Heart left ventricle (tissue), 13 donors: ENCODE measurements around the gene TRIM44.

Experiments used
- POLR2A ChIP-seq, 2 donors: fragments of 450-650 bp; IDR thresholded peaks; one replicate each; pipeline ENCODE4 v1.6.1; 2017; ENCODE audit warnings: antibody characterized with exemption in 2 of 2, mild to moderate bottlenecking in 2 of 2, moderate library complexity in 2 of 2
- TF ChIP-seq, protein P1 (sequence below), 12 donors: fragments of 200-600 bp; sonication (generic) in 4 of 12; IDR thresholded peaks; one replicate each; pipeline versions ENCODE4 v1.5.0 to v1.8.0; 2018 to 2022; ENCODE audit warnings: antibody characterized with exemption in 12 of 12, mild to moderate bottlenecking in 5 of 12
- donor health status: ischemic (EF 13 %, LVEDD 7.1; RV severe dilation, severe dysfunction).
- donor health status: DM: no; HTN: yes; CAD: no.
- donor health status: DM: no; HTN: no; CAD: no.
- donor health status: ischemic (EF 25% LVEDD 6.9; RV normal size, moderate dysfunction).
- donor health status: ischemic (EF 25% LVEDD 5.7; RV mildly dilated, moderate dysfunction).
- donor health status: ischemic (EF 35%, LVEDD 5.7; RV mildly dilated, moderate dysfunction).
- donor health status: nonischemic (EF 11% LVEDD 7.7; RV severe dilation, severe dysfunction).
- donor health status: DM: yes; HTN: yes; CAD: no.
- donor health status: PGD.
- donor health status: ischemic (EF 29% LVEDD 5.4; RV normal size, mild dysfunction).
- donor health status: nonischemic (EF 23%, LVEDD 6.1; RV moderate dilation, normal function).

DNA sequence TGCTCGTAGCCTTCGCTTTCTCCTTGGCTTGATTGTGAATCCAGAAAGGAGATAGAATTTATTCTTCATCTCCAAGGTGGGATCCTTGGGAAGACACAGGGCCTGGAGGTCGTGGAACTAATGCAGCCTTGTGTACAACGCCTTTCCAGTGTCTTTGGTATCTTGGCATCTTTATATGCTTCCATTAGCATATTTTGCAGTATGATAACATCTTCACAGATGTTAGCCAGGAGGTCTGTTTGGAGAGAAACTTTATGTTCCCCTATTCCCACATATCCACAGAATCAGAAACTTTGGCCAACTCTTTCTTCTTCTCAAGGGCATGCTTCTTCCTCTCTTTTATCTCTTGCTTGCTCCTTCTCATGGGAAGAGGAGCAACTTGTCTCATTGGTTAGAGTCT lies 101.2 kb downstream of the TRIM44 start:
- TF ChIP-seq, protein P1, sequence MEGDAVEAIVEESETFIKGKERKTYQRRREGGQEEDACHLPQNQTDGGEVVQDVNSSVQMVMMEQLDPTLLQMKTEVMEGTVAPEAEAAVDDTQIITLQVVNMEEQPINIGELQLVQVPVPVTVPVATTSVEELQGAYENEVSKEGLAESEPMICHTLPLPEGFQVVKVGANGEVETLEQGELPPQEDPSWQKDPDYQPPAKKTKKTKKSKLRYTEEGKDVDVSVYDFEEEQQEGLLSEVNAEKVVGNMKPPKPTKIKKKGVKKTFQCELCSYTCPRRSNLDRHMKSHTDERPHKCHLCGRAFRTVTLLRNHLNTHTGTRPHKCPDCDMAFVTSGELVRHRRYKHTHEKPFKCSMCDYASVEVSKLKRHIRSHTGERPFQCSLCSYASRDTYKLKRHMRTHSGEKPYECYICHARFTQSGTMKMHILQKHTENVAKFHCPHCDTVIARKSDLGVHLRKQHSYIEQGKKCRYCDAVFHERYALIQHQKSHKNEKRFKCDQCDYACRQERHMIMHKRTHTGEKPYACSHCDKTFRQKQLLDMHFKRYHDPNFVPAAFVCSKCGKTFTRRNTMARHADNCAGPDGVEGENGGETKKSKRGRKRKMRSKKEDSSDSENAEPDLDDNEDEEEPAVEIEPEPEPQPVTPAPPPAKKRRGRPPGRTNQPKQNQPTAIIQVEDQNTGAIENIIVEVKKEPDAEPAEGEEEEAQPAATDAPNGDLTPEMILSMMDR (IDR thresholded peaks at IDR 0.05): no peak
- no peak for TF ChIP-seq POLR2A (IDR thresholded peaks at IDR 0.05)
